H1 (cell line): ENCODE results near the gene TRUB1. TPM values are rescaled to one million over a fixed set of nuclear protein-coding genes. Genes with fewer than 3 reads are reported as not detected.

Source experiments
- ATF2 ChIP-seq: IDR thresholded peaks from 2 replicates; pipeline ENCODE4 v1.6.1; 2012; ENCODE audit warnings: low read length, inconsistent platforms
- polyA plus RNA-seq, 7 experiments: library from polyadenylated mRNA; depleted of rRNA in 3 of 7; stranded (reverse) in 5 of 7; unstranded in 2 of 7; fragments of >200 nt in 5 of 7; fragments of 200-250 nt in 2 of 7; gene quantifications; 1 replicate in 5 of 7; 2 replicates in 1 of 7; 4 replicates in 1 of 7; pipeline versions ENCODE4 v1.2.1 to v1.2.3, GENCODE V29; 2011 to 2013; ENCODE audit warnings: missing spikeins in 2 of 7, mixed read lengths in 2 of 7
- total RNA-seq: library from RNA; stranded (reverse); fragmentation: NEBNext Ultra II Directional; extraction: Animal tissue kit (Norgen Biotek cat#: 25700); gene quantifications from 2 replicates; pipeline ENCODE4 v1.2.1, GENCODE V29; 2021

The TRUB1 gene
- total and polyA plus RNA-seq, 2 of the 8 experiments (the other 6 are each of a cell fraction or from before 2014, with no cell fraction given): 6.3 to 22.2 TPM

GRCh38 chr10:114937962-114938855 is at the start of gene TRUB1 (continued):
- peak; percentile 31; the same call in 1 of the 2 replicates for TF ChIP-seq ATF2
